GM18505 (cell line): Measurements from ENCODE around the gene EXOSC7.

ENCODE experiments used
- ATAC-seq: cut with Tn5 transposase; IDR thresholded peaks from one replicate; pipeline ENCODE4 v1.9.1; 2021; ENCODE audit not compliant: unreplicated experiment
- POLR2A ChIP-seq: IDR thresholded peaks from 4 replicates; pipeline ENCODE4 v1.6.1; 2011; ENCODE audit warnings: borderline replicate concordance; ENCODE audit not compliant: insufficient read depth, insufficient read length; ENCODE audit errors: extremely low read depth

The EXOSC7 gene

DNA sequence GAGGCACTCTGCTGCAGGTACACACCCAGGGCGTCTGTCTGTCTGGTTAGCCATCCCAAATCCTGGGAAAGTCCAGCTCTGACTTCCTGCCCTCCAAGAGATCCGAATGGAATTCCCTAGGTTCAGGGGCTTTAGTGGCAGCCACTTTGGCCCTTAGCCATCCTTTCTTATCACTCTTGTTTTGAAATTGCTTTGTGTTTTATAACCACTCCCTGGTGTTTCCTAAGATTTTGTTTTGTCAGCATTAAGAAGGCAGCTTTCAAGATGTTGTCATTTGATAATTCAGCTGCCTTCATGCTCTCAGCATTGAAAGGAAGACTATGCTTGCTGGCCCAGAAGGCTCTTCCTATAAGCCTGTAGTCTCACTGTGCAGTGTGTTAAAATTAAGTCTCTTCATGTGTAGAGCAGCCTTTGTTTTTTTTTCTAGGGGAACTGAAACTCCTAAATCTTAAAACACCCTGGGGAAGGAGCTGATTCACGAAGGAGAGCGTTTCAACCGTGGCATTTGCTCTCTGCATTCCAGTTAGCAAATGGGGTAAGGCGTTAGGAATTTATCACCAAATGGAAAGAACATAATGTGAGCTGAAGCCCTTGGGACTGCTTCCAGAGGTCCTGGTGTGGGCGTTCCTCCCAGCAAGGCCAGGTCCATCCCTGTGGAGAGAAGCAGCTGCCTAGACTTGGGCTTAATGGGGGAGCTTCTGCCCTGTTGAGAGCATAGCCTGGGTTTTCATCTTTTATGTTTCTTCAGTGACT is 35.9 kb downstream of the EXOSC7 start:
- ATAC-seq = no peak

GRCh38 chr3:45012577-45012976 is 36.5 kb downstream of the EXOSC7 start:
- no peak for TF ChIP-seq POLR2A
- no peak for ATAC-seq

More for the DNA sequence above, 35.9 kb downstream of the EXOSC7 start:
- TF ChIP-seq POLR2A = no peak

DNA sequence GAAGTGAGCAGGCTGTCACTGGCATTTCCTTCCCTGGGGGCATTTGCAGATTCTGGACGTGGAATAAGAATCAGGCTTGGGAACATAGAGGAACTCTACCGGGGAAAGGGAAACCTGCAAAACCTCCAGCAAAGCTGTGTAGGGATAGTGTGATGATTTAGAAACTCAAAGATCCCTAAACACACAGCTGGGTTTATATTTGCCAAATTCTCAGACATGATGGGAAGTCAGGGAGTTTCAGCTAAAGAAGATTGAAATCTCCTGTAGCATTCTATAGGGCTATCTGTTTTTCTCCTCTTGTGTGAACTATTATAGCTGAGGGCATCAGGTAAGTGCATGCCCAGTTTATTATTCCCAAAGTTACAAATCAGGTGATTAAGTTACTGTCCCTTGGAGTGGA is 40.9 kb downstream of the EXOSC7 start:
- ATAC-seq = no peak
- no peak for TF ChIP-seq POLR2A

GRCh38 chr3:45017821-45018220 is 41.8 kb downstream of the EXOSC7 start:
- ATAC-seq = no peak
- TF ChIP-seq POLR2A = no peak

- no peak for TF ChIP-seq POLR2A
- no peak for ATAC-seq
Observed at GRCh38 chr3:45020534-45020933, 44.5 kb downstream of the EXOSC7 start.

- no peak for ATAC-seq
- TF ChIP-seq POLR2A = no peak
Observed at GRCh38 chr3:45021524-45022297, 45.7 kb downstream of the EXOSC7 start.

- no peak for ATAC-seq
- no peak for TF ChIP-seq POLR2A
Observed at GRCh38 chr3:45023675-45024074, 47.6 kb downstream of the EXOSC7 start.

DNA sequence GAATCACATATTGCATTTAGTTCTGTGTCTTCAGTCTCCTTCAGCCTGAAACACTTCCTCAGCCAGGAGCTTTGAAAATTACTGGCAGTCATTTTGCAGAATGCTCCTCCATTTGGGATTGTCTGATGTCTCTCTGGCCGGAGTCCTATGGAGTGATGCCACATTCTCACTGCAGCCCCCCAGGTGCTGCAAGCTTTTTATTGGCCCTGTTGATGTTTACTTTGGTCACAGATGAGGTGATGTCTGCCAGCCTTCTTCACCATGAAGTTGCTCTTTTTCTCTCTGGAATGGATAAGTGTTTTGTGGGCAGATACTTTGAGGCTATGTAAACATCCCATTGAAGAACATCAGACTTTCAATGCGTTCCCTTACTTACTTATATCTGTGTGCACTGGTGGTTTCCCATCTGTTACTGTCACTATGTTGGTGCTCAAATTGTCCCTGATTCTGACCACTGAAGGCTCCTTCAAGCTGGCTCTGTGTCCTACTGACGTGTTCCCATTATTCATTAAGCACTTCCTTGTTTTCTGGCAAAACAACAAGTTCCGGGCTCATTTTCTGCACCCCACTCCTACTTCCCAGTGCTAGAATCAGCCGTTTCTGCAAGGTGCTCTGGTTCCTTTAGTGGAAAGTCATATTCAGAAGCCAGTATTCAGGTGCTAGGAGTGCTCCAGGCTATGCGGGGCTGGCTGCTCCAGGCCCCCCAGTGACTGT is 48.7 kb downstream of the EXOSC7 start:
- no peak for TF ChIP-seq POLR2A
- ATAC-seq = no peak

- TF ChIP-seq POLR2A = no peak
- no peak for ATAC-seq
Observed at GRCh38 chr3:45026038-45026437, 50.0 kb downstream of the EXOSC7 start, which contains the start of gene CLEC3B. TSS of gene CLEC3B (plus strand) at chr3:45026303. CDS start at chr3:45026363, 60 bp downstream.

DNA sequence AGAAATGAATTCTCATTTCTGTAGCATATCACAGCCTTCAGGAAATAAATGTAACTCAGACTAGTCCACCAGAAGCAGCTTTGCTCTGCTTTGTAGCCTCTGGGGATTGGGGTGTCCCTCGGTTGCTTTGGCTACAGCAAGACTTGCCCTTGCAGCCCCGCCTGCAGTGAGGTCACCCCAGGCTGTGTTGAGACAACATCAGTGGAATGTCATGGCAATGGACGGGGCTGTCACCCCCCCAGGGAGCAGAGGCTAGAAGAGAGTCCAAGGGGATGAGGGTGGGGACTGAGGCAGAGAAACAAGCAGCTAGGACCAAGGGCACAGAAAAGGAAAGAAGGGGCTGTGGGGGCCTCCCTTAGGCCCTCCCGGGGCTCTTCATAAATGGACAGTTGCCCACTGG is 50.9 kb downstream of the EXOSC7 start:
- ATAC-seq = no peak
- no peak for TF ChIP-seq POLR2A

- ATAC-seq = no peak
- no peak for TF ChIP-seq POLR2A
Observed at GRCh38 chr3:45027441-45027840, 51.4 kb downstream of the EXOSC7 start.

GRCh38 chr3:45029216-45029615 is 53.2 kb downstream of the EXOSC7 start:
- TF ChIP-seq POLR2A = no peak

GRCh38 chr3:45029661-45030060 is 53.6 kb downstream of the EXOSC7 start:
- no peak for ATAC-seq
- TF ChIP-seq POLR2A = no peak

More at GRCh38 chr3:45029216-45029615, 53.2 kb downstream of the EXOSC7 start:
- no peak for ATAC-seq

- no peak for TF ChIP-seq POLR2A
- ATAC-seq = no peak
Observed at GRCh38 chr3:45031531-45031930, 55.5 kb downstream of the EXOSC7 start.

- no peak for ATAC-seq
- no peak for TF ChIP-seq POLR2A
Observed at GRCh38 chr3:45032113-45032512, 56.1 kb downstream of the EXOSC7 start.
